Fibroblast of lung (primary cell): ENCODE data around the gene GPC6.

Source experiments
- CTCF ChIP-seq, 2 donors: IDR thresholded peaks in 1 of 2; conservative IDR thresholded peaks in 1 of 2; 1 replicate in 1 of 2; 2 replicates in 1 of 2; pipeline ENCODE4 v1.5.1; 2011 to 2012; ENCODE audit warnings: low read length in 2 of 2, control low read depth in 1 of 2, inconsistent platforms in 1 of 2, low read depth in 1 of 2, mild to moderate bottlenecking in 1 of 2
- EZH2 ChIP-seq: IDR thresholded peaks from 2 replicates; pipeline ENCODE4 v1.5.1; 2012; ENCODE audit warnings: low read length, control low read depth, mild to moderate bottlenecking; ENCODE audit errors: missing control alignments

DNA sequence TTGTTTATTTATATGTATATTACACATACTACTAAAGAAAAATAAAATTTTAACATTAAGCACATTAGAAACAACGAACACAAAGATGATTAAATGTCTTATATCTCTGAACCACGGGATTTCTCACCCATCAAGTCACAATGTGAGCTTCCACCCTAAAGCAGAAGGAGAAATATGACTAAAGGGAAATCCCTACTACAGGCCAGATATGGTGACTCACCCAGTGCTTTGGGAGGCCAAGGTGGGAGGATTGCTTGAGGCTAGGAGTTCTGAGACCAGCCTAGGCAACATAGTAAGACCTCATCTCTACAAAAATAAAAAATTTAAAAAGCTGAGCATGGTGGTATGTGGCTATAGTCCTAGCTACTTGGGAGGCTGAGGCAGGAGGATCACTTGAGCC lies 1228.3 kb downstream of the GPC6 start:
- TF ChIP-seq CTCF (conservative IDR thresholded peaks at IDR 0.05 in 1 of 2, IDR thresholded peaks at IDR 0.05 in 1 of 2; ENCODE audit: low read depth in 1 of 2, low read length in 2 of 2) (no peak), EZH2 (no peak)
